ENCODE results near the gene SLC9C1. TPM values are rescaled to one million over a fixed set of nuclear protein-coding genes. Genes with fewer than 3 reads are reported as not detected.

SLC9C1 gene
- total RNA-seq, 1 experiment from 2014 or later, result 0.79 TPM

- H4K20me1 ChIP-seq (ENCODE audit: insufficient read depth), result no peaks in the 10 kb centered on the region
- intact Hi-C loops (cut with micrococcal nuclease), result loop anchor here (10.0 kb wide), 1 partner anchor 855 kb away; the partner anchor contains the start of gene CD200R1
- H3K36me3 ChIP-seq (ENCODE audit: control insufficient read depth in 1 of 2, insufficient read depth in 2 of 2, low read length in 2 of 2), result peaks cover 15 to 21% of the 10 kb centered on the region in 2 experiments; a peak in 2 of 4 replicates
- no peak overlapping the region for H3K9ac ChIP-seq (ENCODE audit: low read length)
- CTCF ChIA-PET, result interaction anchor here (1.2 kb wide), 1 partner anchor 9 kb away, joined by 4 read pairs; no protein-coding TSS in a partner anchor
- H3K4me1 ChIP-seq (ENCODE audit: control insufficient read depth in 1 of 2, insufficient read depth in 2 of 2, low read length in 2 of 2), result no peaks in the 10 kb centered on the region
- no peaks in the 10 kb centered on the region for H3K79me2 ChIP-seq (ENCODE audit: insufficient read depth, low read length)
- H3K27ac ChIP-seq (ENCODE audit: low read depth, low read length), result no peak overlapping the region
- no peak for DNase-seq (ENCODE audit: low read depth, low spot score)
- POLR2A ChIA-PET, result no interaction called here
- TF ChIP-seq REST (IDR thresholded peaks at IDR 0.05; ENCODE audit: low read depth), result no peak
- no peak for TF ChIP-seq TCF7L2 (IDR thresholded peaks at IDR 0.05; ENCODE audit: borderline replicate concordance, extremely low read depth, insufficient read depth, insufficient read length)
- no peak for TF ChIP-seq ZFX (IDR thresholded peaks at IDR 0.05)
- no peak for TF ChIP-seq SRF (IDR thresholded peaks at IDR 0.05; ENCODE audit: low read depth)
- no peak for TF ChIP-seq EZH2 (IDR thresholded peaks at IDR 0.05)
- no peak for TF ChIP-seq FOSL1 (IDR thresholded peaks at IDR 0.05; ENCODE audit: low read depth)
- TF ChIP-seq MAX (IDR thresholded peaks at IDR 0.05), result no peak
- TF ChIP-seq ZBTB33 (IDR thresholded peaks at IDR 0.05; ENCODE audit: extremely low read depth, insufficient replicate concordance, low read length), result no peak
- TF ChIP-seq YY1 (IDR thresholded peaks at IDR 0.05; ENCODE audit: extremely low read depth, insufficient replicate concordance, low read depth, low read length), result no peak
- TF ChIP-seq POLR2A (IDR thresholded peaks at IDR 0.05; ENCODE audit: borderline replicate concordance, extremely low read depth, insufficient read depth, insufficient read length), result no peak
- no peak overlapping the region for H3K4me3 ChIP-seq (replicated peaks in 1 of 2; ENCODE audit: low read depth in 1 of 2, low read length in 2 of 2)
- H2AFZ ChIP-seq (ENCODE audit: low read depth, low read length, poor library complexity, severe bottlenecking), result no peak overlapping the region
- no peaks in the 10 kb centered on the region for H3K27me3 ChIP-seq (ENCODE audit: insufficient read depth, low read length)
- H3K4me2 ChIP-seq (ENCODE audit: low read length), result no peak overlapping the region
- ATAC-seq, result no peak
- RAD21 ChIA-PET (ENCODE audit: low non-redundant PET in 1 of 2, low total read pairs in 2 of 2, uncharacterized antibody in 2 of 2, unreplicated experiment in 2 of 2), result interaction anchor here in 1 of 2 experiments (0.6 kb wide), 1 partner anchor 212 kb away, joined by 5 read pairs; no protein-coding TSS in a partner anchor
- no TSS peak for BruUV-seq (replicated peaks)
- H3K9me3 ChIP-seq (ENCODE audit: control insufficient read depth in 1 of 2, insufficient read depth in 1 of 2, low read depth in 1 of 2, low read length in 2 of 2), result no peaks in the 10 kb centered on the region
- H3K9me2 ChIP-seq (ENCODE audit: insufficient read depth), result no peaks in the 10 kb centered on the region
Observed at GRCh38 chr3:112119962-112120836, 173.8 kb downstream of the SLC9C1 start.

All from HCT116 (cell line).